GM18511 (cell line): ENCODE results near the gene CARD11.
A peak's percentile ranks its signal among the peaks of the same experiment; 100 is the strongest.

ENCODE experiments used
- ATAC-seq: cut with Tn5 transposase; IDR thresholded peaks from one replicate; pipeline ENCODE4 v1.9.1; 2021; ENCODE audit warnings: mild to moderate bottlenecking, moderate library complexity; ENCODE audit not compliant: unreplicated experiment

Gene CARD11

DNA sequence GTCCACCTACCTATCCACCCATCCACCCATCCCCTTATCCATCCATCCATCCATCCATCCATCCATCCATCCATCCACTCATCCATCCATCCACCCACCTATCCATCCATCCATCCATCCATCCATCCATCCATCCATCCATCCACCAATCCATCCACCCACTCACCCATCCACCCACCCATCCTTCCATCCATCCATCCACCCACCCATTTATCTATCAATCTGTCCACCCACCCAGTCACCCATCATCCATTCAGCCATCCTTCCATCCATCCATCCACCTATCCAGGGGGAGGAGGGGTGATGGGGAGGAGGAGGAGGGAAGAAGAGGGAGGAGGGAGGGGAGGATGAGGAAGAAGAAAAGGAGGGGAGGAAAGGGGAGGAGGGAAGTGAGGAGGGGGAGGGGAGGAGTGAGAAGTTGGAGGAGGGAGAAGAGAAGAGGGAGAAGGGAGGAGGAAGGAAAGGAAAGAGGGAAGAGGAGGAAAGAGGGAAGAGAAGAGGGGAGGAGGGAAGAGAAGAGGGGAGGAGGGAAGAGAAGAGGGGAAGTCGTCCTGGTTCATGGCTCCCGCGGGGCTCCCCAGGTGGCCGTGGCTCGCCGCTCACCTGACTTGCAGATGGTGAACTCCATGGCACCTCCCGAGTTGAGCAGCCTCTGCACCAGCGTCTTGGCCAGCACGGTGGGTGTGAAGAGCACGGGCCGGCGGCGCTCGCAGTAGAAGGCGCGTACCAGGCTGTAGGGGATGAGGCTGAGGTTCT lies 130.8 kb downstream of the CARD11 start:
- no peak for ATAC-seq

DNA sequence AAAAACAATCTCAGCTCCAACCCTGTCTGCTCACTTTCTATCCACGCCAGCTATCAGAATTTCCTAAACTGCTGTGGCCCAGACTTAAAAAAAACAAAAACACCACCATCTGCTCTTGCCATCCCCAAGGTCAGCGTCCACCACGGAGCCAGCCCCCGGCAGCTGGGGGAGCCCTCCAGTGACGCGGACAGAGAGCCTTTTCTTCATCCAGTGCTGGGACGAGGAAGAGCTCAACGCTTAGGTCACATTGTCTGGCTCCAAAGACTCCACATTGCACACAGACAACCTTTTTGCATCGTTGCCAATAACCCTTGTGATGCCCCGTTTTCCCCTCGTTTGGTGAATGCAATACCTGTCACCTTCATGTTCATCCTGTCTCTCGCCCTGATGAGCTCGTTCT lies 132.2 kb downstream of the CARD11 start:
- no peak for ATAC-seq

DNA sequence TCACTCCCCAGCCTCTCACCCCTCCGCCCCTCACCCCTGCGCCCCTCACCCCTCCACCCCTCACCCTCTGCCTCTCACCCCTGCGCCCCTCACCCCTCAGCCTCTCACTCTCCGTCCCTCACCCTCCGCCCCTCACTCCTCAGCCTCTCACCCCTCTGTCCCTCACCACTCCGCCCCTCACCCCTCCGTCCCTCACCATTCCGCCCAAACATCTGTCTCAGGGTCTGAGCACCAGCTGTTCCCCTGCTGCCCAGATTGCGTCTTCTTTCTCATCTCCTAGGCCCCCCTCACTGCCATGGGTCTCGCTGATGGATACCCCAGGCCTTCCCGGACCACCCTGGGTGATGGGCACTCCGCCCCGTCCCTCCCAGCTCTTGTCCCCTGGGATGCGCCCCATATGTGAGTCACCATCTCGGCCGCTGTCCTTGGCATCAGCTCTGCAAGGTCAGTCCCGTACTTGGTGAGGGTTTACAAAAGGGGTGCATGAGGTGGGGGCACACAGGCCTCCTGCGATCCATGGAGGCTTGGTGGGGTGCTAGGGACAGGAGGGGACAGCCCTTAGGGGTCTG lies 134.1 kb downstream of the CARD11 start:
- ATAC-seq = no peak

- ATAC-seq = no peak
Observed at GRCh38 chr7:2909043-2909442, 134.6 kb downstream of the CARD11 start.

- ATAC-seq = no peak
Observed at GRCh38 chr7:2908103-2908683, 135.5 kb downstream of the CARD11 start.

DNA sequence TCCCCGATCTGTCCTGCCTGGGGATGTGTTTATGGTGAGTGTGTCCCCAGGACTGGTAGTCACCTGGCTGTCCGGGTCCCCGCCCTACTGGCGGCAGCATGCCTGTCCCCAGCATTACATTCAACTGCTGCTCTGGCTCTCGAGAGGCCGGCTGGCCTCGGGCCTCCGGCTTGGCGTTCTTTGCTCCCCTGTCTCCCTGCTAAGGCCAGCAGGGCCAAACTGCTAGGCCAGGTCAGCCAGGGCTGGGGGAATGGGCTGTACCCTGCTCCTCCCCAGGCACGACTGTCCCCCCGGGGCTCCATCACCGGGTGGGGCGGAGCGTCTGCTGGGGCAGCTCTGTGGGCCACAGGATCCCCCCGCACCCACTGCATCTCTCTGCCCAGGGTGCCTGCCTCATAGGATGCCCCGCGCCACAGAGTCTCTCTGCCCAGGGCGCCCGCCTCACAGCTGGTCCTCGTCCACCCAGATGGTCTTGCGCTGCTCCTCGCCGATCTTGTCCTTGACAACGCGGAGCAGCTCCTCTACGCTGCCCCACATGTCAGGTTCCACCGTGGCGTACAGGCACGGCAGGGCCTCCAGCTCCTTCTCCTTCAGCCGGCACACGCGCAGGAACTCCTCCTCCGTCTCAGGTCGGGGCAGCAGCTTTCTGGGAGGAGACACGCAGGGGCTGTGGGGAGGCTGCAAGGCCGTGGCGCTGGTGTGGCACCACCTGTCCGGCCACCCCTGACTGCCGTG lies 137.3 kb downstream of the CARD11 start:
- ATAC-seq = no peak

- no peak for ATAC-seq
Observed at GRCh38 chr7:2905500-2905899, 138.2 kb downstream of the CARD11 start.

DNA sequence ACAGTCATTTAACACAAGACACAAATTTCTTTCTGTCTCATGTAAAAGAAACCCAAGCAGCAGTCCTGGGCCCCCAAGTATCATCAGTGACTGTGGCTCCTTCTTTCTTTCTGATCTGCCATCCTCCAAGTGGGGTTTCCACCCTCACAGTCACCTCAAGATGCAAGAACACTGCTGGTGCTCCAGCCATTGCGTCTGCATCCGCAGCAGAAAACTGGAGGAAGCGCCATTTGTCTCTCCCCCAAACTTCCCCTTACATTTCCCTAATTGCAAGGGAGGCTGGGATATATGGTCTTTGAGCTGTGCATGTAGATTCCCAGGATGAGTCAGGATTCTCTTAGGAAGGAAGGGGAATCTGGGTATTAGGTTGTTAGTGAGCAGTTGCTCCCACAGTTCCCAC lies 138.6 kb downstream of the CARD11 start:
- ATAC-seq = no peak

DNA sequence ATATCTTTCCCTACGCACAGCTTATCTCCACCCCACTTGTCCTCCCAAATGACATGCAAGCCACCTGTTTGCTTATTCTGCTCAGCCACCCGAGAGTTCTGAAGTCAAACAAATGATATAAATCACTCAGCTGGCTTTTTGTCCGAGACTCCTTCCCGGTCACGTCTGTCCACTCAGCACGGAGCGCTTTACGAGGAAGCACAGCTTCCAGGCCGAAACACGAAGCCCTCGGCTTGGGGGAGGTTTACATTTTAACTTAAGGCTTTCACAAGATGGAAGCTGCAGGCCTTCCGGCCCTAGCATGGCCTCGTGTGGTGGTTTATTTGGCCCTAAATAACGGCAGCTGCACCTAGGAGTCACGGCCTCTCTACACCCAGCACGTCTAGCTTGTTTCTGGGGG lies 139.5 kb downstream of the CARD11 start:
- no peak for ATAC-seq

DNA sequence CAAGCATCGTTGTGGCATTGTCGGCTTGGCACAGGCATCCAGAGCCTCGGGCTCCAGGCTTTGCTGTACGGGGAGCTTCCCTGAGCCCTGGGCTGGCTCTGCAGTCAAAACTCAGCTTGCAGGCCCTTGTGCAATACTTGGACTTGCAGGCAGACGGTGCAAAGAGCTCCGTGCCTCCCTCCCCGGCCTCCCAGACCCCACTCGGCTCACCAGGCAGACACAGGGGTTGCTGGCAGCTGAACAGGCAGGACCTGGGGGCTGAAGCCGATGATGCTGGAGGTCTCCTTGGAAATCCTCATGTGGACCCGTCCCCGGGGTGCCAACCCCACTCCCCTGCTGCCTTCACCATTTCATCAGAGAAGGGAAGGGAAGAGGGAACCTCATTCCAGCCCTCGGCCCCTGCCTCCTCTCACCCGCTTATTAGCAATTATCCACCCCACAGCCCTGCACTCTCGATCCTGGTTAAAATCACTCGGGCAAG lies 139.9 kb downstream of the CARD11 start:
- no peak for ATAC-seq

DNA sequence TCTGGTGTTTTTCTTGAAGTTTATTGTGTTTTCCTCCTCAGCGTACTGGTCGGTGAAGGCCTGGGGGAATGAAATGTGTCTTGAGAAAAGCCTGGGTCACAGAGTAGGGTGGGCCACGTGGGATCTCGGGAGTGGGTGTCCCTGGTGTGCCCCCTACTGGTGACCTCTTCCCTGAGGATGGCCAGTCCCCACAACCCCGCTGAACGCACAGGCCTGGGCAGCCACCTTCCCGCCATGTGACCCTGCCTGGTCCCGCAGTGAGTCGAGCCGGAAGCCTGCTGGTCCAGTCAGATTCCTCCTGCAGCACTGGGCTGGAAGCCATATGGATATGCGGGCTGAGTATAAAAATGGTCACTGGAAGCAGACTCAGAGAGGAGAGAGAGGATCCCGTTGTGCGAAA lies 146.6 kb downstream of the CARD11 start:
- no peak for ATAC-seq

DNA sequence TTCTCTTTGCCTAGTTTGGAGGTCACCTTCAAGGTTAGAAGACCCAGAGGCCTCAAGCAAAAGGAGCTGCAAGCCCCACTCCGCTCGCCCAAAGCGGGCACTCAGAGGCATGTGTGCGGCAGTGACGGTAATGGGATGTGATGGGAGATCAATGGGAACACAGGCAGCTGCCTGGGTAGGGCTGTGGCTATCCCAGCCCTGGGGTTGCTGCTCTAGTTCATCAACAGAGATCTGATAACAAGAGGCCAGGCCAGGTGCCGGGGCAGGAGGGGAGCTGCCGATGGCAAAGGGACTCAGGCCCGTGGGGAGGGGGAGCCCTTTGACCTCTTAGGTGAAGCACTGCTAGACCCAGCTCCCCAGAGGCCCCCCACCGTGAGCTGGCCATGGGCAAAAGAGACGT lies 147.5 kb downstream of the CARD11 start:
- no peak for ATAC-seq

DNA sequence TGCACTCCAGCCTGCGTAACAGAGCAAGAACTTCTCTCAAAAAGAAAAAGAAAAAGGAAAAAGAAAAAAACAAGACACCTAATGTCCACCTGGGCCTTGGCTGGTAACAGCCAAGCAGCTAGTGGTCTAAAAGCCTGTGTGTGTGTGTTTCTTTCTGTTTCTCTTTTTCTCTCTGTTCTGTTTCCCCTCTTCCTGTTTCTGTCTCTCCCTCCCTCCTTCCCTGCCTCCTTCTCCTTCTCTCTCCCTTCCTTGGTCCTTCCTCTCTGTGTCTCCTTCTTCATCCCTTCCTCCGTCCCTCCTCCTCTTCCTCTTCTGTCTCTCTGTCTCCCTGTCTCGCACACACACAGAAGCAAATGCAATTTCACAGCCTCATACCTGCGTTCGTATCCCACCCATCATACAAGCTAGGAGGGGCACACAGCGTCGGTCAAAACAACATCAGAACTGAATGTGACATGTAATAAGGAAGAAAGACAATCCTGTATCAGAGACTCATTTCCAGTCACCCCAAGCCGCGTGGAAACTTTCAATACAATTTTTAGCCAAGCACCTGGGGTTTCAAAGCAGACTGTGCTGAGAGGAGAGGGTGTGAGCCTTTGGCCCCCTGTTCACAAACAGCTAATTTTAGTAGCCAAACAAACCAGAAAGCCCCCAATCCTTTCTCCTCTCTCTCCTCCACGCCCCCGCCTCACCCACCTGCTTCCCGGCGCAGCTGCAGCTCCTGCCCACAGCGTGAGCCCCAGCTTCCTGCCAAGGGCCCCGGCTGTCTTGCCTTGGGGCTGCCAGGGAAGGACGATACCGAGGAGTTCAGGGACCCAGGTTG lies 149.3 kb downstream of the CARD11 start:
- ATAC-seq = peak; percentile 73

DNA sequence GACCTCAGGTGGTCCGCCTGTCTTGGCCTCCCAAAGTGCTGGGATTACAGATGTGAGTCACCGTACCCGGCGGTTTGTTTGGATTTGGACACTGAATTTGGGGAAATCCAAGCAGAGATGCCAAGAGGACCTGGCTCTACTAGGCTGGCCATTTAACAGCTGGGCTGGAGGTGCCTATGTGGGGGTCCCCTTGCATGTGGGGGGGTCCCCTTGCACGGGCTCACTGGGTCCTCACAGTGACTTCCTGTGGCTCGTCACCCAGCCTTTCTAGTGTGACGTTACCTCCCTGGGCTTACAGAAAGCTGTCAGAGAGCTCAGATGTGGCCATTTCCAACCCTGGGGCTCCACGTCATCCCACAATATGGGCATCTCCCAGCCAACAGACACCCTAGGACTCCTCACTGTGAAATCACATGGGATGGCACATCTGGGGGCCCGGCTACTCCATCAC lies 150.2 kb downstream of the CARD11 start:
- peak; percentile 32 for ATAC-seq

- ATAC-seq = no peak
Observed at GRCh38 chr7:2892549-2892948, 151.1 kb downstream of the CARD11 start.

GRCh38 chr7:2887816-2888215 lies 155.9 kb downstream of the CARD11 start:
- no peak for ATAC-seq

GRCh38 chr7:2886900-2887299 lies 156.8 kb downstream of the CARD11 start:
- peak; percentile 71 for ATAC-seq

- no peak for ATAC-seq
Observed at GRCh38 chr7:2886391-2886790, 157.3 kb downstream of the CARD11 start.

DNA sequence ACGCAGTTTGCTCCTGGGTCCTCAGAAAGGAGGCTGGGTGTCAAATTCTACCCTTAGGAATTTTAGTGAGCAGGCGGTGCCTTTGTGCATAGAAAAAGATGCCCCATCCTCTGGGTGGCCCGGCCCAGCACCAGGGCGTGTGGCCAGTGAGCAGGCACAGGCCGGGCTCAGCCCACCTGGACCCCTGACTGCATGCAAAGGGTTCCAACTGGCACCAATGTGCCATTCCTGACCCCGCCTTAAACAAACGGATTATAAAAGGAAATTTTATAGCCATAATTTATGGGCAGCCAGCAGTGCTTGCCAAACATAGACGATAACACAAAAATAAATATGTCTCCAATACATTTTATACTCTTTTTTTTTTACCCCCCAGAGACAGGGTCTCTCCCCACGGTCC lies 159.5 kb downstream of the CARD11 start:
- no peak for ATAC-seq

GRCh38 chr7:2883101-2883500 lies 160.6 kb downstream of the CARD11 start:
- ATAC-seq = no peak

DNA sequence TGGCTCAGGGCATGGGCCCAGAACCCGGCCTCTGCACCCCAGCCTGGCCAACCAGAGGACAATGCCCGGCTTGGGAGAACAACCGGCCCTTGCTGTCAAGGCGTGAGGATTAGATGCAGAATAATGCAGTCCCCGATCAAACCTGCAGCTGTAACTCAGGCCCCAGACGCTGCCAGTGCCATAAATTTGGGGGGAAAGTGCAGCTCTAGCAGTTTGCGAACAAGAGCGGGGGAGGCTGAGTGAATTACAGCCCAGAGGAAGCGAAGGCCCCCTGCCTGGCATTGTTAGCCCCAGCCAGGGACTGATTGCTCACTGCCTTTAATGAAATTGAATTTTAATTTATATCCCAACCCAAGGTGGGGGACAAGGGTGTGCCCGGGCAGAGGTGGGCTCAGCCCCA lies 161.6 kb downstream of the CARD11 start:
- ATAC-seq = no peak
